Mesendoderm (in vitro differentiated cells): ENCODE measurements around the gene COQ6.
"Not testable (repeated sequence)": the region's sequence is repeated elsewhere in the genome, so short reads cannot be mapped to it uniquely, and the experiment has no call there.

Source experiments
- DNase-seq: peaks from one replicate; pipeline ENCODE4 v3.0.0; 2013
- H2AK5ac ChIP-seq: 2 replicates; pipeline ENCODE4 v1.6.1; 2013; ENCODE audit warnings: low read length, inconsistent platforms
- H2BK120ac ChIP-seq: 2 replicates; pipeline ENCODE4 v1.6.1; 2013; ENCODE audit warnings: low read depth, mild to moderate bottlenecking, low read length, moderate library complexity, mixed read lengths
- H2BK15ac ChIP-seq: replicated peaks from 2 replicates; pipeline ENCODE4 v1.6.1; 2013; ENCODE audit warnings: low read depth, mild to moderate bottlenecking, moderate library complexity
- H2BK5ac ChIP-seq: 2 replicates; pipeline ENCODE4 v1.6.1; 2013; ENCODE audit warnings: low read length, inconsistent platforms
- H3K18ac ChIP-seq: 2 replicates; pipeline ENCODE4 v1.6.1; 2013; ENCODE audit warnings: mild to moderate bottlenecking, low read length, mixed read lengths
- H3K23ac ChIP-seq: one replicate; pipeline ENCODE4 v1.6.1; 2013; ENCODE audit warnings: low read length
- H3K27ac ChIP-seq: 2 replicates; pipeline ENCODE4 v1.5.1; 2013; ENCODE audit warnings: low read depth, mild to moderate bottlenecking, inconsistent platforms, low read length, moderate library complexity
- H3K27me3 ChIP-seq: 2 replicates; pipeline ENCODE4 v1.6.1; 2013; ENCODE audit warnings: low read length, control low read depth, mild to moderate bottlenecking, inconsistent platforms; ENCODE audit not compliant: insufficient read depth, poor library complexity
- H3K36me3 ChIP-seq: 2 replicates; pipeline ENCODE4 v1.6.1; 2013; ENCODE audit warnings: low read length, inconsistent platforms; ENCODE audit not compliant: control insufficient read depth, insufficient read depth
- H3K4ac ChIP-seq: one replicate; pipeline ENCODE4 v1.6.1; 2013; ENCODE audit warnings: low read depth, mild to moderate bottlenecking, low read length, moderate library complexity
- H3K4me1 ChIP-seq: 2 replicates; pipeline ENCODE4 v1.6.1; 2013; ENCODE audit warnings: low read depth, low read length, inconsistent platforms; ENCODE audit not compliant: control insufficient read depth
- H3K4me2 ChIP-seq: 2 replicates; pipeline ENCODE4 v1.6.1; 2013; ENCODE audit warnings: low read length
- H3K4me3 ChIP-seq: 2 replicates; pipeline ENCODE4 v1.5.1; 2013; ENCODE audit warnings: mild to moderate bottlenecking, low read length
- H3K56ac ChIP-seq: one replicate; pipeline ENCODE4 v1.6.1; 2013; ENCODE audit warnings: low read length
- H3K79me1 ChIP-seq: 2 replicates; pipeline ENCODE4 v1.6.1; 2013; ENCODE audit warnings: low read length, inconsistent platforms
- H3K79me2 ChIP-seq: 2 replicates; pipeline ENCODE4 v1.6.1; 2013; ENCODE audit warnings: mild to moderate bottlenecking, low read length; ENCODE audit not compliant: control insufficient read depth, insufficient read depth
- H3K9ac ChIP-seq: 2 replicates; pipeline ENCODE4 v1.6.1; 2013; ENCODE audit warnings: low read length, inconsistent platforms
- H4K5ac ChIP-seq: one replicate; pipeline ENCODE4 v1.6.1; 2013; ENCODE audit warnings: low read length
- H4K8ac ChIP-seq: one replicate; pipeline ENCODE4 v1.6.1; 2013; ENCODE audit warnings: low read depth, mild to moderate bottlenecking, control low read depth, low read length, moderate library complexity
- WGBS: extraction: QIAGEN DNeasy Blood & Tissue Kit; methylation state at CpG from one replicate; pipeline ENCODE4 v1.1.7; 2013; ENCODE audit warnings: low lambda C conversion rate, missing lambda C conversion rate; ENCODE audit not compliant: insufficient coverage; ENCODE audit errors: extremely low coverage; 5-methylcytosine and 5-hydroxymethylcytosine counted together

COQ6 gene

GRCh38 chr14:73988065-73988464 is 38.0 kb downstream of the COQ6 start:
- H3K79me1 ChIP-seq: no peaks in the 10 kb centered on the region
- H2BK5ac ChIP-seq: no peak overlapping the region
- no peaks in the 10 kb centered on the region for H3K4me1 ChIP-seq
- WGBS: no CpG with 5 or more reads among the region's 3 CpGs
- H3K79me2 ChIP-seq: no peaks in the 10 kb centered on the region
- no peak overlapping the region for H3K56ac ChIP-seq
- H3K27me3 ChIP-seq: no peaks in the 10 kb centered on the region
- H3K27ac ChIP-seq: no peak overlapping the region
- H3K4ac ChIP-seq: no peak overlapping the region
- no peak for DNase-seq
- H3K23ac ChIP-seq: no peak overlapping the region
- H2AK5ac ChIP-seq: no peak overlapping the region
- H2BK15ac ChIP-seq: no peak overlapping the region
- no peak overlapping the region for H4K5ac ChIP-seq
- H3K36me3 ChIP-seq: no peaks in the 10 kb centered on the region
- no peak overlapping the region for H2BK120ac ChIP-seq
- H4K8ac ChIP-seq: no peak overlapping the region
- H3K18ac ChIP-seq: no peak overlapping the region
- H3K9ac ChIP-seq: no peak overlapping the region
- H3K4me3 ChIP-seq: no peak overlapping the region
- no peak overlapping the region for H3K4me2 ChIP-seq

GRCh38 chr14:73988656-73989055 is 38.6 kb downstream of the COQ6 start:
- H4K5ac ChIP-seq, H3K36me3 ChIP-seq, H2BK5ac ChIP-seq, H4K8ac ChIP-seq, H3K4ac ChIP-seq, H3K4me3 ChIP-seq, H2BK15ac ChIP-seq, H3K4me1 ChIP-seq, H3K27me3 ChIP-seq, DNase-seq, H2BK120ac ChIP-seq, H3K79me2 ChIP-seq, H3K79me1 ChIP-seq, H3K4me2 ChIP-seq, H3K23ac ChIP-seq, H3K56ac ChIP-seq, H3K27ac ChIP-seq, H2AK5ac ChIP-seq, H3K9ac ChIP-seq, H3K18ac ChIP-seq: not testable (repeated sequence)
- WGBS: no CpG with 5 or more reads among the region's 7 CpGs

- no peak for DNase-seq
- no peak overlapping the region for H3K4me3 ChIP-seq
- no CpG with 5 or more reads among the region's 4 CpGs for WGBS
Measured at GRCh38 chr14:73991092-73991491, 41.0 kb downstream of the COQ6 start.

GRCh38 chr14:73994926-73995325 is 44.8 kb downstream of the COQ6 start:
- H4K8ac ChIP-seq, H3K4me1 ChIP-seq, H4K5ac ChIP-seq, H3K4ac ChIP-seq, DNase-seq, H3K4me2 ChIP-seq, H3K36me3 ChIP-seq, H3K79me1 ChIP-seq, H3K23ac ChIP-seq, H3K56ac ChIP-seq, H3K9ac ChIP-seq, H2AK5ac ChIP-seq, H2BK15ac ChIP-seq, H2BK5ac ChIP-seq, H3K27ac ChIP-seq, H2BK120ac ChIP-seq, H3K4me3 ChIP-seq, H3K79me2 ChIP-seq, H3K18ac ChIP-seq, H3K27me3 ChIP-seq: not testable (repeated sequence)
- no CpG with 5 or more reads among the region's 7 CpGs for WGBS

More at GRCh38 chr14:73991092-73991491, 41.0 kb downstream of the COQ6 start:
- no peak overlapping the region for H2BK5ac ChIP-seq
- H3K4me1 ChIP-seq: no peaks in the 10 kb centered on the region
- no peak overlapping the region for H2AK5ac ChIP-seq
- H3K27ac ChIP-seq: no peak overlapping the region
- no peak overlapping the region for H2BK120ac ChIP-seq
- H4K5ac ChIP-seq: no peak overlapping the region
- no peak overlapping the region for H3K23ac ChIP-seq
- H3K4me2 ChIP-seq: no peak overlapping the region
- H3K79me1 ChIP-seq: no peaks in the 10 kb centered on the region
- no peak overlapping the region for H4K8ac ChIP-seq
- no peaks in the 10 kb centered on the region for H3K27me3 ChIP-seq
- no peak overlapping the region for H3K18ac ChIP-seq
- H3K56ac ChIP-seq: no peak overlapping the region
- H3K9ac ChIP-seq: no peak overlapping the region
- no peaks in the 10 kb centered on the region for H3K79me2 ChIP-seq
- H3K36me3 ChIP-seq: no peaks in the 10 kb centered on the region
- H2BK15ac ChIP-seq: no peak overlapping the region
- no peak overlapping the region for H3K4ac ChIP-seq

GRCh38 chr14:73995977-73996378 is 45.9 kb downstream of the COQ6 start:
- Histone ChIP-seq H3K9ac (no peak overlapping the region), H2BK5ac (no peak overlapping the region), H3K27ac (no peak overlapping the region), H3K18ac (no peak overlapping the region), H3K4me2 (no peak overlapping the region), H3K56ac (no peak overlapping the region), H3K4ac (no peak overlapping the region), H3K79me2 (no peaks in the 10 kb centered on the region), H3K27me3 (no peaks in the 10 kb centered on the region), H3K79me1 (no peaks in the 10 kb centered on the region), H3K36me3 (no peaks in the 10 kb centered on the region), H3K23ac (no peak overlapping the region), H4K8ac (no peak overlapping the region), H2BK120ac (no peak overlapping the region), H2BK15ac (no peak overlapping the region), H4K5ac (no peak overlapping the region), H3K4me3 (no peak overlapping the region), H2AK5ac (no peak overlapping the region), H3K4me1 (no peaks in the 10 kb centered on the region)
- no peak for DNase-seq
- no CpG with 5 or more reads among the region's 8 CpGs for WGBS

- Histone ChIP-seq H3K18ac (no peak overlapping the region), H3K56ac (no peak overlapping the region), H2BK15ac (no peak overlapping the region), H3K4ac (no peak overlapping the region), H3K79me2 (no peaks in the 10 kb centered on the region), H2AK5ac (no peak overlapping the region), H3K27ac (no peak overlapping the region), H4K5ac (no peak overlapping the region), H3K36me3 (no peaks in the 10 kb centered on the region), H3K4me3 (no peak overlapping the region), H3K79me1 (no peaks in the 10 kb centered on the region), H3K4me1 (no peaks in the 10 kb centered on the region), H3K27me3 (no peaks in the 10 kb centered on the region), H2BK5ac (no peak overlapping the region), H3K23ac (no peak overlapping the region), H4K8ac (no peak overlapping the region), H2BK120ac (no peak overlapping the region), H3K9ac (no peak overlapping the region), H3K4me2 (no peak overlapping the region)
- WGBS: no CpG with 5 or more reads among the region's 2 CpGs
- DNase-seq: no peak
Measured at GRCh38 chr14:73996731-73997107, 46.6 kb downstream of the COQ6 start.
